DND-41 (cell line): ENCODE results near the gene ALDH1A2.

Experiments used
- ATAC-seq: fragments of 200-7000 bp; cut with Tn5 transposase; 3 replicates; pipeline ENCODE4 v1.9.1; 2021; ENCODE audit warnings: low read depth; ENCODE audit not compliant: insufficient read depth
- DNase-seq: peaks from one replicate; pipeline ENCODE4 v3.0.0-alpha.2; 2020
- H2AFZ ChIP-seq: 2 replicates; pipeline ENCODE4 v1.6.0; 2012; ENCODE audit warnings: low read depth, low read length
- H3K27ac ChIP-seq: 2 replicates; pipeline ENCODE4 v1.5.1; 2012; ENCODE audit warnings: low read length, inconsistent platforms
- H3K27me3 ChIP-seq: fragments of 200-600 bp; sonication (generic); 2 replicates; pipeline ENCODE4 v1.6.0; 2012; ENCODE audit warnings: low read length, mild to moderate bottlenecking, inconsistent platforms; ENCODE audit not compliant: insufficient read depth, poor library complexity
- H3K36me3 ChIP-seq: 2 replicates; pipeline ENCODE4 v1.5.1; 2012; ENCODE audit warnings: low read length, inconsistent platforms; ENCODE audit not compliant: insufficient read depth
- H3K4me1 ChIP-seq: 2 replicates; pipeline ENCODE4 v1.5.1; 2012; ENCODE audit warnings: mild to moderate bottlenecking, low read length; ENCODE audit not compliant: insufficient read depth
- H3K4me2 ChIP-seq: 2 replicates; pipeline ENCODE4 v1.6.0; 2012; ENCODE audit warnings: mild to moderate bottlenecking, moderate library complexity, low read length, inconsistent platforms; ENCODE audit not compliant: insufficient read depth
- H3K4me3 ChIP-seq, 2 experiments: fragments of 200-600 bp in 1 of 2; shearing (Covaris generic) in 1 of 2; 2 replicates each; pipeline ENCODE4 v1.5.1; 2012 to 2016; ENCODE audit warnings: inconsistent platforms in 2 of 2, low read length in 2 of 2, mild to moderate bottlenecking in 2 of 2, low read depth in 1 of 2, moderate library complexity in 1 of 2
- H3K79me2 ChIP-seq: 2 replicates; pipeline ENCODE4 v1.6.0; 2012; ENCODE audit warnings: low read length, inconsistent platforms; ENCODE audit not compliant: insufficient read depth
- H3K9ac ChIP-seq: 2 replicates; pipeline ENCODE4 v1.6.0; 2012; ENCODE audit warnings: low read depth, mild to moderate bottlenecking, inconsistent platforms, low read length, moderate library complexity
- H3K9me3 ChIP-seq: 2 replicates; pipeline ENCODE4 v1.5.1; 2012; ENCODE audit warnings: low read length, moderate library complexity, mild to moderate bottlenecking, inconsistent platforms; ENCODE audit not compliant: insufficient read depth, severe bottlenecking
- H4K20me1 ChIP-seq: 2 replicates; pipeline ENCODE4 v1.6.0; 2012; ENCODE audit warnings: low read length; ENCODE audit not compliant: insufficient read depth
- CTCF ChIP-seq: IDR thresholded peaks from 2 replicates; pipeline ENCODE4 v1.5.1; 2012; ENCODE audit warnings: borderline replicate concordance, low read length, moderate library complexity, mild to moderate bottlenecking; ENCODE audit not compliant: poor library complexity, severe bottlenecking; ENCODE audit errors: extremely low read depth
- EZH2 ChIP-seq: IDR thresholded peaks from 3 replicates; pipeline ENCODE4 v1.6.1; 2012; ENCODE audit warnings: borderline replicate concordance, low read depth, mild to moderate bottlenecking, moderate library complexity, low read length, inconsistent platforms; ENCODE audit not compliant: severe bottlenecking

The ALDH1A2 gene

DNA sequence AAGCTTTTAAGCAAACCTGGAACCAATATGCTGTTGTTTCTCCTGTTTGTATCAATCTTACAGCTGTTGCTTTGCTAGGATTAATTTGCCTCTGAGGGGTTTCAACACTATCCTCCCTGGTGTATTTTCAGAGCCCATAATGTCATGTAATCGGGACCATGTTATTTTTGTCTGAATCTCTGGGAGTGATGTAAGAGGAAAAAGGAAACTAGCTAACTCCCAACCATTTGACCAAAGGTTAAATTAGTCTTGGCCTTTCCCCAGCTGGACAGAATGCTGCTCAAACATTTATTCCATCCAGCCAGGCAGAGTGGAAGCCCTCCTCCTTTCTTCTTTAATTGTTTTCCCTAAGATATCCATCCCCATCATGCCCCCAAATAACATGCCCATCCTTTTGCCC, 142.2 kb downstream of the ALDH1A2 start:
- Histone ChIP-seq H3K36me3 (no peaks in the 10 kb centered on the region), H3K27ac (no peak overlapping the region), H3K9me3 (no peaks in the 10 kb centered on the region), H3K9ac (no peak overlapping the region), H4K20me1 (no peaks in the 10 kb centered on the region), H3K4me3 (no peak overlapping the region), H3K79me2 (no peaks in the 10 kb centered on the region), H3K4me2 (no peak overlapping the region), H2AFZ (no peak overlapping the region), H3K4me1 (no peaks in the 10 kb centered on the region), H3K27me3 (peaks cover 14% of the 10 kb centered on the region)
- no peak for TF ChIP-seq CTCF
- TF ChIP-seq EZH2, result no peak
- DNase-seq, result no peak
- no peak for ATAC-seq

DNA sequence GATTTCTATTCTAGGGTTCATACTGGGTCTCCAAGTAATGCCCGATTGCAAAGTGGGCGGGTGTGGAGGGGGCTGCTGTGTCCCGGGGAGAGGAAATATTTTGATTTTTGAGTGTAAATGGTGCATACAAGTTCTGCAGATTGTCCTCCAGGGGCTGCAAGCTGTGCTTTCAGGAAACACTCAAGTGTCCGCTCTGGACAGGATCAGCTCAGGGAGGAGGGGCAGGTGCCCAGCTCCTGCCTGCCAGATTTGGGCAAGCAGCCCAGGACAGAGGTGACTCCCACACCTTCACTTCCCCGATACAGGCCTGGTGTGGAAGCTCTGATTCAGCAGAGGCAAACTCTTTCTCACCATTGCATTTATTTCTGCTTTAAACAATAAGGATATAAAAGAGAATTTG, 142.7 kb downstream of the ALDH1A2 start:
- Histone ChIP-seq H3K4me2 (no peak overlapping the region), H3K4me1 (no peaks in the 10 kb centered on the region), H2AFZ (no peak overlapping the region), H3K27ac (no peak overlapping the region), H3K27me3 (peaks cover 14% of the 10 kb centered on the region), H3K79me2 (no peaks in the 10 kb centered on the region), H4K20me1 (no peaks in the 10 kb centered on the region), H3K36me3 (no peaks in the 10 kb centered on the region), H3K9ac (no peak overlapping the region), H3K4me3 (no peak overlapping the region), H3K9me3 (no peaks in the 10 kb centered on the region)
- DNase-seq (no peak), ATAC-seq (no peak)
- TF ChIP-seq EZH2 (no peak), CTCF (no peak)

DNA sequence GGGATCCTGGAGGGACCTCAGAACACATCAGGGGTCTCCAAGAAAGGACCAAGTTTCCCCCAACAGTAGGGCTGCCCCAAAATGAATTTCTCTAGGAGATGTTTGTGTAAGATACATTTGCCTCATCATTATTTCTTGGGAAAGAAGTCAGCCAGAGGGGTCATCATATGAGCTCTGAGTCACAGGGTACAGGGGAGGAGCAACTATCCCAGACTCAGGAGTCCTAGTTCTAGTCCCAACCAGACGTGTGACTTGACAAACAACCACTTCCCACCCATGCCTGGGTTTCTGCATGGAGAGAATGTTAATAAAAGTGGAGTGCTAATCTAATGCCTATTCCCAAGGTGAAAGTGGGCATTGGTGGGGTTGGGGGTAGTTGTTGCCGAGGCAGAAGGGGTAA, 144.1 kb downstream of the ALDH1A2 start:
- ATAC-seq, result no peak
- no peak overlapping the region for H3K27ac ChIP-seq
- H2AFZ ChIP-seq, result no peak overlapping the region
- TF ChIP-seq EZH2, result no peak
- TF ChIP-seq CTCF, result no peak
- no peaks in the 10 kb centered on the region for H3K79me2 ChIP-seq
- H3K4me2 ChIP-seq, result no peak overlapping the region
- H3K9me3 ChIP-seq, result no peaks in the 10 kb centered on the region
- DNase-seq, result no peak
- H4K20me1 ChIP-seq, result no peaks in the 10 kb centered on the region
- no peak overlapping the region for H3K4me3 ChIP-seq
- no peaks in the 10 kb centered on the region for H3K4me1 ChIP-seq
- no peak overlapping the region for H3K9ac ChIP-seq
- H3K27me3 ChIP-seq, result peaks cover 11% of the 10 kb centered on the region
- H3K36me3 ChIP-seq, result no peaks in the 10 kb centered on the region

DNA sequence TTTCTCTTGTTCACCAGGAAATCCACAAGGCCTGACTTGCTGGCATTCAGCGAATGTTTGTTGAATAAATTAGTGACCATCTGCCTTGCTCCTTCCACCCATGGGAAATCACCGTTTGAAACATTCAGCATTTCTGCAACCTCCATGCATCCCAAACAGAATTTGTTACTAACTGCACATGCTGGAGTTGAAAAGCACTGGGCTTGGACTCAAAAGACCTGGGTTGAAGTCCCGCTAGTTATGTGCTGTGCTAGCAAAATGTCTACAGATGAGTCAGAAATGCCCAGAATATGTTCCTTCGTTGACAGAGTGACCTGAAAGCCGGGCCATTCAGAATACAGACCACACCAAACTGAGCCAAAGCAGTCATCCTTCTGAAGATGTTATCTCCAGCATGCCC, 144.6 kb downstream of the ALDH1A2 start:
- no peak overlapping the region for H3K4me3 ChIP-seq
- DNase-seq, result no peak
- H3K4me1 ChIP-seq, result no peaks in the 10 kb centered on the region
- H3K27me3 ChIP-seq, result peaks cover 11% of the 10 kb centered on the region
- ATAC-seq, result no peak
- no peak overlapping the region for H3K27ac ChIP-seq
- TF ChIP-seq EZH2, result no peak
- no peak for TF ChIP-seq CTCF
- no peak overlapping the region for H2AFZ ChIP-seq
- H4K20me1 ChIP-seq, result no peaks in the 10 kb centered on the region
- no peaks in the 10 kb centered on the region for H3K79me2 ChIP-seq
- no peak overlapping the region for H3K4me2 ChIP-seq
- no peaks in the 10 kb centered on the region for H3K9me3 ChIP-seq
- H3K36me3 ChIP-seq, result no peaks in the 10 kb centered on the region
- no peak overlapping the region for H3K9ac ChIP-seq
